ENCODE measurements around the gene RALGAPA2.

Gene RALGAPA2

GRCh38 chr20:20423117-20423516 lies 289.3 kb downstream of the RALGAPA2 start:
- no peak for FAIRE-seq

GRCh38 chr20:20417876-20418676 lies 294.4 kb downstream of the RALGAPA2 start:
- no peak for FAIRE-seq

- no peak for FAIRE-seq
These were observed 297.1 kb downstream of the RALGAPA2 start for GRCh38 chr20:20415321-20415720.

GRCh38 chr20:20414640-20415220 lies 297.7 kb downstream of the RALGAPA2 start:
- no peak for FAIRE-seq

- FAIRE-seq = no peak
These were observed 298.6 kb downstream of the RALGAPA2 start for GRCh38 chr20:20413810-20414281.

- FAIRE-seq = no peak
These were observed 299.7 kb downstream of the RALGAPA2 start for GRCh38 chr20:20412750-20413149.

GRCh38 chr20:20411836-20412235 lies 300.6 kb downstream of the RALGAPA2 start:
- FAIRE-seq = no peak

- no peak for FAIRE-seq
These were observed 301.0 kb downstream of the RALGAPA2 start for GRCh38 chr20:20411402-20411801.

GRCh38 chr20:20410678-20411077 lies 301.8 kb downstream of the RALGAPA2 start:
- FAIRE-seq = no peak

- no peak for FAIRE-seq
These were observed 303.1 kb downstream of the RALGAPA2 start for GRCh38 chr20:20409331-20409730.

- FAIRE-seq = no peak
These were observed 304.3 kb downstream of the RALGAPA2 start for GRCh38 chr20:20407891-20408805.

- no peak for FAIRE-seq
These were observed 306.1 kb downstream of the RALGAPA2 start for GRCh38 chr20:20406306-20406705.

- FAIRE-seq = no peak
These were observed 306.8 kb downstream of the RALGAPA2 start for GRCh38 chr20:20405623-20406022.

- no peak for FAIRE-seq
These were observed 307.8 kb downstream of the RALGAPA2 start for GRCh38 chr20:20404633-20405032.

- FAIRE-seq = no peak
These were observed 310.5 kb downstream of the RALGAPA2 start for GRCh38 chr20:20401991-20402390.

GRCh38 chr20:20399531-20400500 lies 312.6 kb downstream of the RALGAPA2 start:
- no peak for FAIRE-seq

GRCh38 chr20:20398123-20398522 lies 314.3 kb downstream of the RALGAPA2 start:
- no peak for FAIRE-seq

GRCh38 chr20:20396794-20397193 lies 315.6 kb downstream of the RALGAPA2 start:
- no peak for FAIRE-seq

GRCh38 chr20:20395903-20396568 lies 316.4 kb downstream of the RALGAPA2 start:
- FAIRE-seq = no peak

GRCh38 chr20:20395087-20395486 lies 317.4 kb downstream of the RALGAPA2 start:
- FAIRE-seq = no peak
